Tibial nerve (tissue), 4 donors: ENCODE data around the gene ZP4. TPM values are rescaled to one million over a fixed set of nuclear protein-coding genes. Genes with fewer than 3 reads are reported as not detected.

Source experiments
- DNase-seq, 2 donors: peaks; one replicate each; pipeline ENCODE4 v3.0.0-alpha.2; 2019; ENCODE audit warnings: low spot score in 2 of 2
- H3K27ac ChIP-seq, 4 donors: fragments of 200-600 bp; sonication (generic) in 3 of 4; one replicate each; pipeline ENCODE4 v1.5.1; 2017 to 2019; ENCODE audit warnings: mild to moderate bottlenecking in 1 of 4
- H3K27me3 ChIP-seq, 2 donors: fragments of 200-600 bp; sonication (generic) in 1 of 2; one replicate each; pipeline versions ENCODE4 v1.5.1 to v1.6.0; 2017 to 2019
- H3K36me3 ChIP-seq, 3 donors: fragments of 200-600 bp; sonication (generic); one replicate each; pipeline ENCODE4 v1.5.1; 2018 to 2019
- H3K4me1 ChIP-seq, 4 donors: fragments of 200-600 bp; sonication (generic) in 3 of 4; one replicate each; pipeline ENCODE4 v1.5.1; 2017 to 2019
- H3K4me3 ChIP-seq, 4 donors: fragments of 200-600 bp; sonication (generic) in 3 of 4; one replicate each; pipeline ENCODE4 v1.5.1; 2017 to 2019; ENCODE audit warnings: mild to moderate bottlenecking in 1 of 4, moderate library complexity in 1 of 4
- H3K9me3 ChIP-seq, 4 donors: fragments of 200-600 bp; sonication (generic) in 3 of 4; one replicate each; pipeline ENCODE4 v1.5.1; 2017 to 2019
- CTCF ChIP-seq, 5 experiments: fragments of 200-600 bp in 3 of 5; fragments of 450-650 bp in 2 of 5; sonication (generic) in 3 of 5; IDR thresholded peaks; one replicate each; pipeline ENCODE4 v1.5.1; 2016 to 2019; ENCODE audit warnings: antibody characterized with exemption in 5 of 5, mild to moderate bottlenecking in 3 of 5, moderate library complexity in 2 of 5
- EP300 ChIP-seq, 2 donors: sonication (generic); formaldehyde crosslinking; IDR thresholded peaks; one replicate each; pipeline ENCODE4 v1.6.1; 2017; ENCODE audit warnings: antibody characterized with exemption in 2 of 2, mild to moderate bottlenecking in 1 of 2
- POLR2A ChIP-seq, 2 donors: fragments of 450-650 bp; IDR thresholded peaks; one replicate each; pipeline ENCODE4 v1.6.1; 2017; ENCODE audit warnings: antibody characterized with exemption in 2 of 2, mild to moderate bottlenecking in 2 of 2, moderate library complexity in 2 of 2
- WGBS, 2 donors: methylation state at CpG; one replicate each; pipeline ENCODE4 v1.1.5; 2018; 5-methylcytosine and 5-hydroxymethylcytosine counted together
- total RNA-seq, 4 donors: library from RNA; depleted of rRNA; stranded (reverse); fragments of >200 nt; gene quantifications; one replicate each; pipeline ENCODE4 v1.1.0, GENCODE V29; 2016

ZP4 gene
- total RNA-seq, 4 donors from 2014 or later: not detected

- Histone ChIP-seq H3K4me3 (no peak overlapping the region), H3K27me3 (no peaks in the 10 kb centered on the region), H3K9me3 (no peaks in the 10 kb centered on the region), H3K4me1 (no peaks in the 10 kb centered on the region), H3K36me3 (no peaks in the 10 kb centered on the region), H3K27ac (no peak overlapping the region)
- TF ChIP-seq EP300 (IDR thresholded peaks at IDR 0.05) (no peak), CTCF (IDR thresholded peaks at IDR 0.05) (no peak), POLR2A (IDR thresholded peaks at IDR 0.05) (no peak)
- WGBS, 2 donors: 93 to 97% methylated on average over 13 of the region's 15 CpGs
- no peak for DNase-seq
Measured at GRCh38 chr1:237927198-237927597, 36.5 kb upstream of the ZP4 start.

- Histone ChIP-seq H3K4me1 (no peaks in the 10 kb centered on the region), H3K27me3 (no peaks in the 10 kb centered on the region), H3K36me3 (no peaks in the 10 kb centered on the region), H3K4me3 (no peak overlapping the region), H3K9me3 (no peaks in the 10 kb centered on the region), H3K27ac (no peak overlapping the region)
- no peak for DNase-seq
- TF ChIP-seq EP300 (IDR thresholded peaks at IDR 0.05) (no peak), POLR2A (IDR thresholded peaks at IDR 0.05) (no peak)
Measured at GRCh38 chr1:237921306-237921705, 30.6 kb upstream of the ZP4 start.

- Histone ChIP-seq H3K4me1 (no peaks in the 10 kb centered on the region), H3K9me3 (peaks cover 0 to 12% (median 0%) of the 10 kb centered on the region in 4 donors), H3K4me3 (no peak overlapping the region), H3K27ac (no peak overlapping the region), H3K27me3 (no peaks in the 10 kb centered on the region), H3K36me3 (no peaks in the 10 kb centered on the region)
- 91 to 95% methylated on average over 2 of the region's 2 CpGs for WGBS, 2 donors
- DNase-seq: no peak
- no peak for TF ChIP-seq POLR2A (IDR thresholded peaks at IDR 0.05)
- no peak for TF ChIP-seq EP300 (IDR thresholded peaks at IDR 0.05)
- no peak for TF ChIP-seq CTCF (IDR thresholded peaks at IDR 0.05)
Measured at GRCh38 chr1:237913345-237913744, 22.6 kb upstream of the ZP4 start.

GRCh38 chr1:237911911-237912310 lies 21.2 kb upstream of the ZP4 start:
- Histone ChIP-seq H3K4me1 (no peaks in the 10 kb centered on the region), H3K36me3 (no peaks in the 10 kb centered on the region), H3K9me3 (peaks cover 0 to 12% (median 0%) of the 10 kb centered on the region in 4 donors), H3K27ac (no peak overlapping the region), H3K4me3 (no peak overlapping the region), H3K27me3 (no peaks in the 10 kb centered on the region)
- no peak for DNase-seq
- TF ChIP-seq EP300 (IDR thresholded peaks at IDR 0.05) (no peak), CTCF (IDR thresholded peaks at IDR 0.05) (no peak), POLR2A (IDR thresholded peaks at IDR 0.05) (no peak)

- Histone ChIP-seq H3K9me3 (peaks cover 0 to 12% (median 0%) of the 10 kb centered on the region in 4 donors), H3K27me3 (no peaks in the 10 kb centered on the region), H3K4me3 (no peak overlapping the region), H3K36me3 (no peaks in the 10 kb centered on the region), H3K27ac (no peak overlapping the region), H3K4me1 (no peaks in the 10 kb centered on the region)
- DNase-seq: no peak
- no peak for TF ChIP-seq POLR2A (IDR thresholded peaks at IDR 0.05)
- TF ChIP-seq EP300 (IDR thresholded peaks at IDR 0.05): no peak
- no peak for TF ChIP-seq CTCF (IDR thresholded peaks at IDR 0.05)
- WGBS, 2 donors: 84 to 92% methylated on average over 2 of the region's 2 CpGs
Measured at GRCh38 chr1:237910834-237911233, 20.1 kb upstream of the ZP4 start.

GRCh38 chr1:237903961-237904360 lies 13.2 kb upstream of the ZP4 start:
- Histone ChIP-seq H3K36me3 (no peaks in the 10 kb centered on the region), H3K9me3 (no peaks in the 10 kb centered on the region), H3K4me3 (no peak overlapping the region), H3K4me1 (no peaks in the 10 kb centered on the region), H3K27me3 (no peaks in the 10 kb centered on the region), H3K27ac (no peak overlapping the region)
- no peak for DNase-seq
- TF ChIP-seq CTCF (IDR thresholded peaks at IDR 0.05) (no peak), POLR2A (IDR thresholded peaks at IDR 0.05) (no peak), EP300 (IDR thresholded peaks at IDR 0.05) (no peak)
- WGBS, 2 donors: 56 to 68% methylated on average over 2 of the region's 2 CpGs
